SW 1271 (cell line): ENCODE results near the gene NET1.

Experiments used
- DNase-seq, 2 experiments: peaks; one replicate each; lab custom pipeline; 2025; lab: John Stamatoyannopoulos, UW

Gene NET1

GRCh38 chr10:5442065-5442989 is 30.0 kb downstream of the NET1 start:
- DNase-seq = peak in 1 of 2 experiments; percentile 48

GRCh38 chr10:5442990-5443370 is 30.6 kb downstream of the NET1 start:
- no peak for DNase-seq

- no peak for DNase-seq
These were observed 31.1 kb downstream of the NET1 start for GRCh38 chr10:5443429-5443828.

GRCh38 chr10:5445006-5445405 is 32.6 kb downstream of the NET1 start:
- DNase-seq = no peak

- DNase-seq = peak in 1 of 2 experiments; percentile 4
These were observed 34.1 kb downstream of the NET1 start for GRCh38 chr10:5446390-5446926.

GRCh38 chr10:5447056-5447455 is 34.7 kb downstream of the NET1 start:
- DNase-seq = no peak

GRCh38 chr10:5447611-5448071 is 35.3 kb downstream of the NET1 start:
- no peak for DNase-seq

- DNase-seq = no peak
These were observed 36.1 kb downstream of the NET1 start for GRCh38 chr10:5448333-5449001.

GRCh38 chr10:5449227-5449626 is 36.9 kb downstream of the NET1 start:
- no peak for DNase-seq

- no peak for DNase-seq
These were observed 37.5 kb downstream of the NET1 start for GRCh38 chr10:5449823-5450222.

GRCh38 chr10:5450605-5451384 is 38.4 kb downstream of the NET1 start:
- no peak for DNase-seq

GRCh38 chr10:5453749-5454489 is 41.6 kb downstream of the NET1 start:
- DNase-seq = no peak

- no peak for DNase-seq
These were observed 44.2 kb downstream of the NET1 start for GRCh38 chr10:5456563-5456962.

- no peak for DNase-seq
These were observed 45.4 kb downstream of the NET1 start for GRCh38 chr10:5457741-5458140.

GRCh38 chr10:5458425-5458824 is 46.1 kb downstream of the NET1 start:
- no peak for DNase-seq

- DNase-seq = no peak
These were observed 46.8 kb downstream of the NET1 start for GRCh38 chr10:5458949-5459747.

GRCh38 chr10:5460468-5461202 is 48.3 kb downstream of the NET1 start:
- DNase-seq = no peak

GRCh38 chr10:5461203-5461588 is 48.8 kb downstream of the NET1 start:
- no peak for DNase-seq

GRCh38 chr10:5461914-5462840 is 49.8 kb downstream of the NET1 start:
- no peak for DNase-seq
